ENCODE measurements around the gene RPP25L.
"Not testable (repeated sequence)": the region's sequence is repeated elsewhere in the genome, so short reads cannot be mapped to it uniquely, and the experiment has no call there.

Gene RPP25L, protein sequence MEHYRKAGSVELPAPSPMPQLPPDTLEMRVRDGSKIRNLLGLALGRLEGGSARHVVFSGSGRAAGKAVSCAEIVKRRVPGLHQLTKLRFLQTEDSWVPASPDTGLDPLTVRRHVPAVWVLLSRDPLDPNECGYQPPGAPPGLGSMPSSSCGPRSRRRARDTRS

GRCh38 chr9:34611811-34612787 is at the start of gene RPP25L:
Gene RPP25L (minus strand): TSS chr9:34612097. CDS start chr9:34611296, 801 bp downstream.
- peak in 57 of 58 donors; percentile 30 to 88 (median 74) for DNase-seq

- no peak for DNase-seq
Observed at GRCh38 chr9:34659592-34660253, 47.8 kb upstream of the RPP25L start.

GRCh38 chr9:34658461-34658860 is 46.6 kb upstream of the RPP25L start:
- DNase-seq = no peak

GRCh38 chr9:34656992-34657391 is 45.1 kb upstream of the RPP25L start:
- peak in 1 of 58 donors; percentile 4 for DNase-seq

DNA sequence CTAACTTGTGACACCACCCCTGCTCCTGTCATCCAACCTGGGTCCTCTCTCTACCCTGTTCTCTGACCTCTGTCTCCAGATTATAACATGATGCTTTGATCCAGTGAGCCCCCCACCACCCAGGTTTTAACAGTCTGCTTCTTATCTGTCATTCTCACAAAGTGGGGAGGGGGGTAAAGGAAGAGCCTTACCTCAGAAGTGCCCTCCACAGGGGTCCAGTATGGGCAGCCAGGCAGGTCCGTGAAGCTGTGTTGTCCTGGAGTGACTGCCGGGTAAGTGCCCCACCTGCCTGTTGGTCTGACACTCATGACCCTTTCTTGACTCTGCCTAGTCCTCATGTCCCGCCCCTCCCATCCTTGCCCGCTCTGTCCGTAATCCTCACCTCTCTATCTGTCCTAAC is 43.5 kb upstream of the RPP25L start:
- DNase-seq = no peak

- DNase-seq = peak in 55 of 58 donors; percentile 20 to 90 (median 75)
Observed at GRCh38 chr9:34654323-34655051, 42.6 kb upstream of the RPP25L start.

- peak in 6 of 58 donors; percentile 14 to 36 (median 15) for DNase-seq
Observed at GRCh38 chr9:34653151-34654072, 41.5 kb upstream of the RPP25L start.

DNA sequence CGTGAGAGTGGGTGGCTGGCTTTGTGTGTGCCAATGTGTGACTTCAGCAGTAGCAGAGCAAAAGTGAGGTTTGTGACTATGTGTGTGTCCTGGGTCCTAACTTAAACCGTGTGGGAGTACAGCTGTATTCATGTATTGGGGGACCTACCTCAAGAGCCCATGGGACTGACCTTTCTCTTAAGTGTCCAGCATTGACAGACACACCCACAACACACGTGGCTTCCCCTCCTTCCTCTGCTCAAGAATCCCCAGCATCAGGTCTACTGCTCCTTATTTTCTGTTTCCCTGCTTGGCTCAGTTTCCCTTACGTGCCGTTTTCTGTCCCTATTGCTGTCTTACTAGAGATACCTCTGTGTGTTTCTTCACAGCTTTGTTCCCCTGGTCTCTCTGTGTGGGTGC is 40.7 kb upstream of the RPP25L start:
- peak in 2 of 58 donors; percentile 37 to 49 for DNase-seq

DNA sequence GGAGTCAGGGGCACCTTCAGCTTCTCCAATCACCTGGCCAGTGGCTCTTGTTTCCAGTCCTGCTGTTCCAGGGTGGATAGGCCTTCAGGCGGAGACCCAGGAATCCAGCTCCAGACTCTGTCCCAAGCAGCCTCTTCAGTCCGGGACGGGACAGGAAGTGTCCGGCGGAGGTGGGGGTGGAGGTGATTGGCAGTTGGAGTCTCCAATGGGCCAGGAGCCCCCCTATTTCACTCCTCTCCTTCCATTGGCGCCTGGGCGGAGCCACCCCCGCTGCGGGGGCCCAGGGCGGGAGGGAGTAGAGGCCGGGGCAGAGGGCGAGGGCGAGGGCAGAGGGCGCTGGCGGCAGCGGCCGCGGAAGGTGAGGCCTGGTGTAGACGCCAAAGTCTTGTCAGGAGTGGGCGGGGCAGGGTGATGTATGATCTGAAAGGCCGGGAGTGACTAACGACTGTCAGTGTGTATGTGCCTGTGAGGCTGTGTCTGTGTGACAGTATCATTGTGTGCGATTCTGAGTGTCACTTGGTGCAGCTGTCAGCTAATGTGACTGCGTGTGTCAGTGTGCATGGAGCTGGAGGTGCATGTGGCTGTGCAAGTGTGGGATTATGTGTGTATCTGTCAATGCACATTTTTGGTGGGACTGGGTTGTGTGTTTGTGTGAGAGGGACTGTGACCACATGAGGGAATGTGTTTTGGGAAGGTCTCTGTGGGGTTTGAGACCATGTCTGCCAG is 40.1 kb upstream of the RPP25L start, which contains the start of gene IL11RA:
Gene IL11RA (plus strand): TSS at position 310 of the 726 bp plus-strand sequence. CDS start 3,033 bp downstream, outside the sequence.
- peak in 55 of 58 donors; percentile 37 to 93 (median 76) for DNase-seq

DNA sequence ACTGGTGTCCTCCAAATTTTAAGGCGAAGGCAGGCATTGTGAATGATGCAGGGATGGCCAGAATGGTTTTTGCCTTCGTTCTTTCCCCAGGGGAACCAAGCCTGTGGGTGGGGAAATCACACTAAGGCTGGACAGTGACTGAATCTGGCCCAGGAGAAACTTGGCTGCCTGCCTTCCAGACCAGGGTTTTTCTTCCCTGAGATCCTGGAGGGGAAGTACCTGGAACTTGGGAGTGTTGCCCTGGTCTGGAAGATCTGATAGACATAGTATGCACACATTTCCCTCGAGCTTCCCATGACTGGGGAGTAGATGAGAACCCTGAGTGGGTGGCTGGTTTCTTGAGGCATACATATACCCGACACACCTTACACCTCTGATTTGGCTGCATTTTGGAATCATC is 39.4 kb upstream of the RPP25L start:
- no peak for DNase-seq

DNA sequence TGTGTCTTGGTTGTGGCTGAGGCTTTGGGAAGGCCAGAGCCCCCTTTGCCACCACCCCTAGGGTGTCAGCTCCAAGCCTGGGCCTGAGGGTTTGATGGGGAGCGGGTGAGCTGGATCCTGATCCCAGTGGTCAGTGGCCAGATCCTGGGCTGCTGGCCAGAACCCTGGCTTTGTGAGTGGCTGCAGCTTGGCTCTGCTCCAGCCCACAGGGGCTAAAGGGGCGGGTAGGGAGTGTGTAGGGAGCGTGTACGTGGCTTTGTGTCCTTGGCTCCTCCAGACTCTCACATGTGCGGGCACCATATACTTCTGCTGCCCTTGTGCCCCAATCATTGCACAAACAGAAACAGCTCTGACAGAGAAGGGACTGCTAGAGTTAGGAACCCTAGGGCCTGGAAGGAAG is 38.9 kb upstream of the RPP25L start:
- DNase-seq = peak in 41 of 58 donors; percentile 7 to 77 (median 28)

GRCh38 chr9:34648673-34649072 is 36.8 kb upstream of the RPP25L start:
- DNase-seq = no peak

GRCh38 chr9:34647651-34648050 is 35.8 kb upstream of the RPP25L start:
- DNase-seq = no peak

GRCh38 chr9:34647084-34647403 is 35.1 kb upstream of the RPP25L start:
- no peak for DNase-seq

- DNase-seq = peak; percentile 18 to 95 (median 80)
Observed at GRCh38 chr9:34646211-34647083, 34.5 kb upstream of the RPP25L start, which contains the start of gene GALT. Gene GALT (plus strand): TSS chr9:34646675. CDS start chr9:34646705, 30 bp downstream.

- DNase-seq = no peak
Observed at GRCh38 chr9:34644766-34645314, 32.9 kb upstream of the RPP25L start.

DNA sequence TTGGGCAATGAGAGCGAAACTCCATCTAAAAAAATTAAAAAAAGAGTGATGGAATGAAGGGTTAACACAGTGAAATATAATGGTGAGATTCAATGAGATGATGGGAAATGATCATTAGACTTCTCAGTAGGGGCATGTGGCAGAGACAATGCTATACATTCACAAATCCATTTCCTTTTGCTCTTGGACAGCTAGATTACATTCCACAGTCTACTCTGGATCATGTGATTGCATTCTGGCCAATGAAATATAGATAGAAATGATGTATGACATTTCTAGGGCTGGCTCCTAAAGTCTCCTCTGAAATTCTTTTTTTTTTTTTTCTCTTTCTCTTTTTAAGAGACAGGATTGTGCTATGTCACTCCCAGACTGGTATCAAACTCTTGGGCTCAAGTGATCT is 30.8 kb upstream of the RPP25L start:
- DNase-seq = no peak

DNA sequence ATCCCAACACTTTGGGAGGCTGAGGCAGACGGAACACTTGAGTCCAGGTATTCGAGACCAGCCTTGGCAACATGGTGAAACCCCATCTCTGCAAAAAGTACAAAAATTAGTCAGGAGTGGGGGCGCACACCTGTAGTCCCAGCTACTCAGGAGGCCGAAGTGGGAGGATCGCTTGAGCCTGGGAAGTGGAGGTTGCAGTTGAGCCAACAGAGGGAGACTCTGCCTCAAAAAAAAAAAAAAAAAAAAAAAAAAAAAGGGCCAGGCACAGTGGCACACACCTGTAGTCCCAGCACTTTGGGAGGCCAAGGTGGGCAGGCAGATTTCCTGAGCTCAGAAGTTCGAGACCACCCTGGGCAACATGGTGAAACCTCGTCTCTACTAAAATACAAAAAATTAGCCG is 27.4 kb upstream of the RPP25L start:
- DNase-seq = not testable (repeated sequence)

All from anterior cingulate cortex (tissue), 58 donors.